Measurements from ENCODE around the gene AP3B2. TPM values are rescaled to one million over a fixed set of nuclear protein-coding genes. Genes with fewer than 3 reads are reported as not detected.

AP3B2 gene
- polyA plus RNA-seq, 1 experiment, result 0.22 TPM

GRCh38 chr15:82660378-82660777 lies 49.3 kb downstream of the AP3B2 start:
- no peak for DNase-seq (ENCODE audit: low read depth, low spot score)
- POLR2A ChIA-PET, result no interaction called here
- H3K27ac ChIP-seq (ENCODE audit: low read depth, low read length), result no peak overlapping the region
- CTCF ChIA-PET, result no interaction called here
- H3K9me3 ChIP-seq (ENCODE audit: control insufficient read depth, insufficient read depth, low read length), result no peaks in the 10 kb centered on the region; the same call in 1 of the 2 replicates
- H3K4me3 ChIP-seq (ENCODE audit: low read depth, low read length), result no peak overlapping the region
- H3K27me3 ChIP-seq (ENCODE audit: control insufficient read depth, insufficient read depth, low read length), result no peaks in the 10 kb centered on the region
- TF ChIP-seq, protein P1, sequence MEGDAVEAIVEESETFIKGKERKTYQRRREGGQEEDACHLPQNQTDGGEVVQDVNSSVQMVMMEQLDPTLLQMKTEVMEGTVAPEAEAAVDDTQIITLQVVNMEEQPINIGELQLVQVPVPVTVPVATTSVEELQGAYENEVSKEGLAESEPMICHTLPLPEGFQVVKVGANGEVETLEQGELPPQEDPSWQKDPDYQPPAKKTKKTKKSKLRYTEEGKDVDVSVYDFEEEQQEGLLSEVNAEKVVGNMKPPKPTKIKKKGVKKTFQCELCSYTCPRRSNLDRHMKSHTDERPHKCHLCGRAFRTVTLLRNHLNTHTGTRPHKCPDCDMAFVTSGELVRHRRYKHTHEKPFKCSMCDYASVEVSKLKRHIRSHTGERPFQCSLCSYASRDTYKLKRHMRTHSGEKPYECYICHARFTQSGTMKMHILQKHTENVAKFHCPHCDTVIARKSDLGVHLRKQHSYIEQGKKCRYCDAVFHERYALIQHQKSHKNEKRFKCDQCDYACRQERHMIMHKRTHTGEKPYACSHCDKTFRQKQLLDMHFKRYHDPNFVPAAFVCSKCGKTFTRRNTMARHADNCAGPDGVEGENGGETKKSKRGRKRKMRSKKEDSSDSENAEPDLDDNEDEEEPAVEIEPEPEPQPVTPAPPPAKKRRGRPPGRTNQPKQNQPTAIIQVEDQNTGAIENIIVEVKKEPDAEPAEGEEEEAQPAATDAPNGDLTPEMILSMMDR (IDR thresholded peaks at IDR 0.05; ENCODE audit: low read depth, low read length), result no peak

DNA sequence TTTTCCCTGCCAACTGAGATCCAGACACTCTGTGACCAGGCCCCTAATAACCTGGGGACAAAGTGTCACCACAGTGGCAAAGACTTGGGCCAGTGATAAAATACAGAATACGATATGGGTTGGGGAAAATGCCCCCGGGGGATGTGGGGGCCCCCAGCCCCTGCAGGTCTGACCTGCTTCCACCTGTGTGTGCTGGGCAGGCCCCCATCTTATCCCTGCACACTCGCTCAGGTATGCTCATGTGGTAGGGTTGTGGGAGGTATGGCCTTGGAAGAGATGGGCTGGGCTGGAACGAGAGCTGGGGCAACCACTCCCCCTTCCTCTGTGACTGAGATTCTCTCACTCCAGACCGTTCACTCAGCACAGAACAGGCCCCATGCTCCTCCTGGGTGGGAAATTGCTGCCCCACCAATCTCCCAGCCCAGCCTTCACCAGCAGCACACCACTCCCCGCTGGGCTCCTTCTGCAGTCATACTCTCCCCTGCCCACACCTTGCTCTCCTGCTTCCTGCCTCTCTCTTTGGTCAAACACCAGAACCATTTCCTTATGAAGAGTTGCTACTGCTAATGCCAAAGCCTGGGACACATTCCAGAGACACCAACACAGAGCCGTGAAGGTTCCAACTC lies 52.9 kb downstream of the AP3B2 start:
- TF ChIP-seq, protein P1 (IDR thresholded peaks at IDR 0.05; ENCODE audit: low read depth, low read length), result no peak
- Histone ChIP-seq H3K27me3 (ENCODE audit: control insufficient read depth, insufficient read depth, low read length) (no peaks in the 10 kb centered on the region), H3K9me3 (ENCODE audit: control insufficient read depth, insufficient read depth, low read length) (no peaks in the 10 kb centered on the region), H3K27ac (ENCODE audit: low read depth, low read length) (no peak overlapping the region), H3K4me3 (ENCODE audit: low read depth, low read length) (no peak overlapping the region)
- ChIA-PET POLR2A (no interaction called here), CTCF (no interaction called here)
- DNase-seq (ENCODE audit: low read depth, low spot score), result no peak

GRCh38 chr15:82655606-82656005 lies 54.1 kb downstream of the AP3B2 start:
- TF ChIP-seq, protein P1 (IDR thresholded peaks at IDR 0.05; ENCODE audit: low read depth, low read length), result no peak
- Histone ChIP-seq H3K9me3 (ENCODE audit: control insufficient read depth, insufficient read depth, low read length) (no peaks in the 10 kb centered on the region), H3K27me3 (ENCODE audit: control insufficient read depth, insufficient read depth, low read length) (no peaks in the 10 kb centered on the region), H3K4me3 (ENCODE audit: low read depth, low read length) (no peak overlapping the region), H3K27ac (ENCODE audit: low read depth, low read length) (no peak overlapping the region)
- POLR2A ChIA-PET, result no interaction called here
- no peak for DNase-seq (ENCODE audit: low read depth, low spot score)
- CTCF ChIA-PET, result no interaction called here

DNA sequence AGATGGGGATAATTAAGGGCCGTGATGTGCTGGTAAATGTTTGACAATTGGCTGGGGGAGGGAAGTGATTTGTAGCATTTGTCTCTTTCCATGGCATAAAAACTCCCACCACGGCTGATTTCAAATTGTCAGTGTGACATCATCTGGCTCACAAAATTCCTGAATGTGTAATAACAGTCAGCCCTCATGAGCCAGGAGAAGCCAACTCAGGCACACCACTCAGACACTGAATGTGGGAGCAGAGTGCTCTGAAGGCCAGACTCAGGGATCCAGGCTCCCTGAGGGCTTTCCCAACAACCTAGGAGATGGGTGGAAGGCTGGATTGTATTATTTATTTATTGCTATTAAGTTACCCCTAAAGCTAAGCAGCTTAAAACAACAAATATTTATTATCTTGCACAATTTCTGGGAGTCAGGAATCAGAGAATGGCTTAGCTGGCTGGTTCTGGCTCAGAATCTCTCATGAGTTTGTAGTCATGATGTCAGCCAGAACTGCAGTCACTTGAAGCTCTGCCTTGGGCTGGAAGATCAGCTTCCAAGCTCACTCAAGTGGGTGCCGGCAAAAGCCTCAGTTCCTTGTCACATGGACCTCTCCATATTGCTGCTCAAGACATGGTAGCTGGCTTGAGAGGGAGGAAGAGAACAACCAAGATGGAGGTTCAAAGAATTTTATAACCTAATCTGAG lies 56.0 kb downstream of the AP3B2 start:
- H3K27ac ChIP-seq (ENCODE audit: low read depth, low read length), result no peak overlapping the region
- H3K9me3 ChIP-seq (ENCODE audit: control insufficient read depth, insufficient read depth, low read length), result no peaks in the 10 kb centered on the region
- no peak overlapping the region for H3K4me3 ChIP-seq (ENCODE audit: low read depth, low read length)
- DNase-seq (ENCODE audit: low read depth, low spot score), result no peak
- H3K27me3 ChIP-seq (ENCODE audit: control insufficient read depth, insufficient read depth, low read length), result peaks cover 10% of the 10 kb centered on the region
- TF ChIP-seq, protein P1 (IDR thresholded peaks at IDR 0.05; ENCODE audit: low read depth, low read length), result no peak
- POLR2A ChIA-PET, result no interaction called here
- CTCF ChIA-PET, result no interaction called here

GRCh38 chr15:82651708-82652107 lies 58.0 kb downstream of the AP3B2 start:
- ChIA-PET CTCF (no interaction called here), POLR2A (no interaction called here)
- no peak overlapping the region for H3K4me3 ChIP-seq (ENCODE audit: low read depth, low read length)
- no peak overlapping the region for H3K27ac ChIP-seq (ENCODE audit: low read depth, low read length)
- H3K9me3 ChIP-seq (ENCODE audit: control insufficient read depth, insufficient read depth, low read length), result peaks cover 5% of the 10 kb centered on the region; the same call in 1 of the 2 replicates
- H3K27me3 ChIP-seq (ENCODE audit: control insufficient read depth, insufficient read depth, low read length), result peaks cover 22% of the 10 kb centered on the region
- no peak for DNase-seq (ENCODE audit: low read depth, low spot score)
- TF ChIP-seq, protein P1 (IDR thresholded peaks at IDR 0.05; ENCODE audit: low read depth, low read length), result no peak
